GOT3 (cell line): ENCODE results near the gene PGLYRP3.

Experiments
- DNase-seq: peaks from one replicate; lab custom pipeline; 2025; ENCODE audit warnings: mixed read lengths; lab: John Stamatoyannopoulos, UW

Gene PGLYRP3

DNA sequence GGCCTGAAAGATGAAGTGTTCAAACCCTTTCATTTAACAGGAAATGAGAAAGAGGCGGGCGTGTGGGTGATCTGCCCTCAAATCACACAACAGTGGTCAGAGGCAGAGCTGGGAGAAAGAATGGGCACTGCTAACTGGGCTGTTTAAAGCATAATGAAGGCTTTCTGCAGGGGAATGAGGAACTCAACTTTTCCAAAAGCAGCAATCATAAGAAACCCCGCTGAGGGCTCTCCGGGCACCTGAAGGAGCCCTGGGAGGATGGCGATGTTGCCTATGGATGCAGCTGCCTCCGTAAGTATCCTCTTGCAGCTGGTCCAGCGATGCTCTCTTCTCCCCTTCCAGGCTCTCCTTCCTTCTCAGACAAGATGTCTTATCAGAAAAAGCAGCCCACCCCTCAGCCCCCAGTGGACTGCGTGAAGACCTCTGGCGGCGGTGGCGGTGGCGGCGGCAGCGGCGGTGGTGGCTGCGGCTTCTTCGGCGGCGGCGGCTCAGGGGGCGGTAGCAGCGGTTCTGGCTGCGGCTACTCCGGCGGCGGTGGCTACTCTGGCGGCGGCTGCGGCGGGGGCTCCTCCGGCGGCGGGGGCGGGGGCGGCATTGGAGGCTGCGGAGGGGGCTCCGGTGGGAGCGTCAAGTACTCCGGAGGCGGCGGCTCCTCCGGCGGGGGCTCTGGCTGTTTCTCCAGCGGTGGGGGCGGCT lies 52.0 kb downstream of the PGLYRP3 start:
- DNase-seq = no peak

DNA sequence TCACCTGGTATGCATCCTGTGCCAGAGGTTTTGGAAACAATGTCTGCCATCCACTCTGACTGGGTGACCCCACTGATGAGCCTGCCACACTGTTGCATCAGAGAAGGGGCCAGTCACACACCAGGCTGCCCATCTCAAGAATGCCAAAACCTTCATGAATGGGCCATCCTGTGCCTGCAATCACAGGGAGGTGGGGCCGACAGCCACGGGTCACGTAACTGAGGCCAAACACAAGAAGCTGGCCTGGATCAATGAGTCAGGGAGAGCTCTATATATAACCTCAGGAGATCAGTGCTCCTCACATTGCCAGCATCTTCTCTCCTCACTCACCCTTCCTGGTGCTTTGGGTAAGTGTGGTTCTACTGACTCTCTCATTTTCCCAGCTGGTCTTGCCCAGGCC lies 53.4 kb downstream of the PGLYRP3 start, which contains the start of gene LORICRIN:
Gene LORICRIN (plus strand): TSS at position 301 of the 400 bp plus-strand sequence. CDS start 1,263 bp downstream, outside the sequence.
- no peak for DNase-seq

DNA sequence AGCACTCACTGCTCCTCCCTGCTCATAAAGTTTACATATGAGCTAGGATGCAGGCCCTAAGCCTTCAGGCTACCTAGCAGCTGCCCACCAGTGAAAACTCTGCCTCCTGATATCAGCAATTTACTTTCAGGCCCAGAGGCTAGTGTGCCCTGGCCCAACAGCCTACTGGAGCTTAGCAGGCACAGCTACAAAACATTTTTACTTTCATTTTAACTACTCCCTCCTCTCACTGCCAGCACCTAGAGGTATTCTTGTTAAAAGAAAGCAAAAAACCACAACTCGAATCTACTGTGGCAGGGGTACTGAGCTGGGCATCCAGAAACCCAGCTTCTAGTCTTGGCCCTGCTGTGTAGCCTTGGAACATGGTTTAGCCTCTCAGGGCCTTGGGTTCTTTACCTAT lies 59.1 kb downstream of the PGLYRP3 start:
- no peak for DNase-seq

DNA sequence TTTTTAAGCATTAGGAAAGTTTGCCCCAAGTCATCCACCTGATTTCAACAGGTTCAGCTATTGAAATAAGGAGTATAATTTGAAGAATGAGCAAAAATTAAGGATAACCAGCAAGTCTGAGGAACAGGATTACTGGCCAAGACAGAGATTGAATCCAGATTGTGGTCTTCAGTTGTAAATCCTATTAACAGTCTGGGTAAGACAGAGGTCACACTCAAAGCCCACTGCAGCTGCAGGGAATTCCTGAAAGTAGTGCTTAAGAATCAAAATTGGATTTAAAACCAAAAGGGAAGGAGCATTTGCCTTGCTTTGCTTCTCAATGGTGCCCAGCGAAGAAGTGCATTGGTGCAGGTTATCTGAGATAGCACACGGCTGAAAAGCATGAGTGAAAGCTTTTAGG lies 59.7 kb downstream of the PGLYRP3 start:
- no peak for DNase-seq

DNA sequence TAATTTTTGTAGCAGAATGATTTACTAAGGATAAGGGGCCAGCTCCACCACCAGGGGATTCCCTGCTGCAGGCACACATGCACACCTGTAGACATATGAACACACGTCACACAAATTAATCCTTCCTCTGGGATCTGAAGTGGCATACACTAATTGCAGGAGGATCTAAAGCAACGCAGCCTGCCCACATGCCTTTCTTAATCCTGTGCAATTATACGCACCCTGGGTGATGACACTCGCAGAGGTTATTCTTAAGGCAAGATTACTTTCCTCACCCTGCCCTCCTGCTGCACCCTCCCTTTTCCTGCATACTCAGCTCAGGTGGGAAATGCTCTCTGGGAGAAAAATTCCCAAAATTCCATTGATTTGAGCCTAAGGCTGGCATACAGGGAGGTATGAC lies 60.8 kb downstream of the PGLYRP3 start:
- DNase-seq = no peak

DNA sequence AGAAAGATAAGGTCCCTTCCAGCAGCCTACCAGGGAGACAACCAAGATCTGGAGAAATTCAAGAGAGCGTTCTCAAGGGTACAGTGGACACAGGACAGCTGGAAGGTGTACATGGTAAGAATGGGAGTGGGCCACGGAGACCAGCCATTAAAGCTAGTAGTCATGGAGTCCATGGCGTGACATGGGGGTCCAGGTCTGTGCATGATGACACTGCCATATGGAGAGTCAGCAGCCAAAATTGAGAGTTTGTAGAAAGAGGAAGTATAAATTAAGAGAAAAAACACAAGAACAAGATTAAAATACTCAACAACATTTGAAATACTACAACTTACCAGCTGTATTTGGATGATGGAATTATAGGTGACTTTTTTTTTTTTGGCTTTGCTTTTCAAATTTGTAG lies 61.2 kb downstream of the PGLYRP3 start:
- no peak for DNase-seq

DNA sequence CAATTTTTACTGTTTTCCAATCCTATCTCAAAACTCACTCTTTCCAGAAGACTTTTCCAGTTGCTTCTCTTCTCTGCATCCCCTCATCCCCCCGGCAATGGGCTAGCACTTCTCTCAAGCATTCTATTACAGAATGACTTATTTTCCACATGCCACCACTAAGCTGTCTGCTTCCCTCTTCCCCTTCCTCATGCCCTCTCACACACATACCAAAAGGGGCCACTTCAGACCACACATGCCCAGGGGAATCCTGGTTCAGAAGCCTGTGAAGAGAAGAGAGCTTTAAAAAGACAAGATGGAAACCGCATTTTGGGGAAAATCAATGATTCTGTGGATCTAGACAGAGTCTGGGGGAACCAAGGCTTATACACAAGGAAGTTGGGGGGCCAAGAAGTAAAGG lies 61.7 kb downstream of the PGLYRP3 start:
- DNase-seq = no peak

DNA sequence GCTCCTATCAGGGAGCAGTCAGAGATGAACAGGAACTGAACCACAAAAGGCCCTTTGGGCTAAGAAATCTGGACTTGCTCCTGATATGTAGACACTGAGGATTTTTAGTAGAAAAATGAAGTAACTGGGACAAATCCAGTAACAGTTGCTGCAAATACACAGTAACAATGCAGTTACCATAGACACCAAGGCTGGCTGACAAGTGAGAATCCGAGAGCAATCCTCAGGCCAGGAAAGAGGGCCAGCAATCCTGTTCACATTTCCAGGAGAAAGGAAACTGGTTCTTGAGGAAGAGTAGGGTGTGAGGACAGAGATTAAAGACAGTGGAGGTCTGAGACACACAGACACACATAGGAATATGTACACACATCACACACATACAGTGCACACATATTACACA lies 62.6 kb downstream of the PGLYRP3 start:
- no peak for DNase-seq

DNA sequence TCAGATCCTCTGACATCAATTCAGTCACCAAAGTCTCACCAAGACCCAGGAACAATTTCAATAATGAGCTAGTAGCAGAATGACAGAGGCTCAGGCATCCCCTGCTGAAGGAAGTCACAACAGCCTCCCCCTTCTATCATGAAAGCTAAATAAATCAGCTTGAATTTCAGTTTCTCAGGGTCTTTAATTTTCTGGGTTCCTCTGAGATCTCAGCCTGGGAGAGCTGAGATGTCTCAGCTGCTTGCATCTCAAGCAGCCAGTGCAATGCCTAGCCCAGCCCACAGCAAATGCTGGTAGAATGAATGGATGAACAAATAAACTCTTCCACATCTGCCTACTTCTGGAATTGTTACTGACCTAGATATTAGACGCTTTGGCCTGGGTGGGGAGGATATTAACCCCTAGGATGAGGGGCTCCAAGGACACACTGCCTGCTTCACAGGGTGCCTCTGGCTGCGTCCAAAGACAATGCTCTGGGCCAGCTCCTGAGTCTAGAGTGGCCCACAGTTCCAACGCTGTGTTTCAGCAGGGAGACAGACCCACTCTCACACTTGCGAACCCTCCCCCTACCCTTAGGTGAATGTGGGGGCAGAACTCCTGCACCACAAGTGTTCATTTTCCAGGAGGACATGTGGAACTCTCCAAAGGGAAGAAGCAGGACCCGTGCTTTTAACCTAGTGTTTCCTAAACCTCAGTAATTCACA lies 64.4 kb downstream of the PGLYRP3 start:
- DNase-seq = no peak
